NCI-H2196 (cell line): ENCODE measurements around the gene DCP1B.
"Not testable (repeated sequence)": the region's sequence is repeated elsewhere in the genome, so short reads cannot be mapped to it uniquely, and the experiment has no call there.

Source experiments
- DNase-seq: peaks from one replicate; lab custom pipeline; 2025; ENCODE audit not compliant: unreplicated experiment; lab: John Stamatoyannopoulos, UW

DCP1B gene

DNA sequence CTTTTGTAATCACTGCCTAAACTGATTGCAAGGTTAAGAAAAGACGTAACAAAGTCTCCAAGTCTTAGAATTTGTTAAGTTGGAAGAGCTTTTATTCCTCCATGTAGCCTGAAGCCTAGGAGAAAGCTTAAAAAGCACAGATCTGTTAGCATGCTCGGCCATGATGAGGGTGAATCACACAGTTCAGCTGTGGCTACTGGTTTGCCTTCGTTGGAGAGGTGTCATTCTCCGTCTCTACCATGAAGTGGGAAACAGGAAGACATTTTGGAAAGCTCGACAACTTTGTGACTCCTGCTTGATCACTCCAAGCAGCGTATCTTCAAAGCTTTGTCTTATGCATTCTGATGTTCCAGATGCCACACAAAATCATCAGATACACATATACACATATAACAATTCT, 27.1 kb downstream of the DCP1B start:
- no peak for DNase-seq

GRCh38 chr12:1974812-1975211, 29.4 kb downstream of the DCP1B start:
- DNase-seq: no peak

DNA sequence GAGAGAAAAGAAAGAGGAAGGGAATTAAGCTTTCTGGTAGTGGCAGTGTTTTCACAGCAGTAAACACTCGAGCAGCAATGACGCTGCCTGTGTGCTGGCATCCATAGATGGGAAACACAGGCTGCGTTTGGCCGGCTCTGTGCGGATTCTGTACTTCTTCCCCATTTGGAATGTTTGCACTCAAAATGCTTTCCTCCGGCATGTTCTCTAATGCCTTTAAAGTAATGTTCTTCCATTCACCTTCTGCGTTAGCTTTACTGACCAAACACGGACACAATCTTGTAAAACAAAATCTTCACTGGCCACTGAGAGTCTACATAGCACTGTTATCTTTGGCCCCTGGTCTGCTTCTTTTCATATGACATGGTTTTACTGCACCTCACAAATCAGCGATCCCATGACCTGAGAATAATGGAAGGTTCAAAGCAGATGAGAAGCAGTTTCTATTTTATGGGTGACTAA, 31.4 kb downstream of the DCP1B start:
- DNase-seq: no peak

- DNase-seq: no peak
These were observed 32.0 kb downstream of the DCP1B start for GRCh38 chr12:1972260-1972659.

- DNase-seq: no peak
These were observed 33.8 kb downstream of the DCP1B start for GRCh38 chr12:1970331-1970900.

DNA sequence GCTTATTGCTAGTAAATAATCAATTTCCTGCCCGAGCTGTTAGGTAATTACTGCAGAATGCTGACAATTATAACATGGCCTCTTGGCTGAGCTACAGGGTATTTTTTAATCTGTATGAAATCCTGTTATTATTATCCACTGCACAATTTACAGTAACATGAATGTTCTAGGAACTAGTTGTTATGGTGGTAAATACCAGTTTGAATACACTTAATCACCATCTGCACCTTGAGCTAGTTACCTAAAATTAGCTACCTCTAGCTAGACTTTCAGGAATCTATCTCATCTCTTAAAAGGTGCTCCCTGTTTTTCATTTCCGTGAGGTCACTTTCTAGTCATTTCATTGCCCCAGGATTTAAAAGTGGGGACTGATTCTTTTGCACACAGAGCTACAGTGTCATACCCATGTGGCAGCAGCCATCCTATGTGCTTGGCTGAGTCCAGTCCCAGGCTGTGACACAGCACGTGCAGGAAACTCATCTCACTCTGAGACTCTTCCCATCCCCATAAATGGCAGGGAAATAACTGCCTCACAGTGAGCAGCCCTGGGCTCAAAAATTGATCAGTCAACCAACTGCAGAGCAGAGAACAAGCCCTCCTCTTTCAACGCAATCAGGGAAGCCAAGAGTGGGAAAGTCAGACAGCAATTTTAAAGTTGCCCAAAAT, 37.6 kb downstream of the DCP1B start:
- no peak for DNase-seq

- DNase-seq: no peak
These were observed 38.3 kb downstream of the DCP1B start for GRCh38 chr12:1965916-1966315.

DNA sequence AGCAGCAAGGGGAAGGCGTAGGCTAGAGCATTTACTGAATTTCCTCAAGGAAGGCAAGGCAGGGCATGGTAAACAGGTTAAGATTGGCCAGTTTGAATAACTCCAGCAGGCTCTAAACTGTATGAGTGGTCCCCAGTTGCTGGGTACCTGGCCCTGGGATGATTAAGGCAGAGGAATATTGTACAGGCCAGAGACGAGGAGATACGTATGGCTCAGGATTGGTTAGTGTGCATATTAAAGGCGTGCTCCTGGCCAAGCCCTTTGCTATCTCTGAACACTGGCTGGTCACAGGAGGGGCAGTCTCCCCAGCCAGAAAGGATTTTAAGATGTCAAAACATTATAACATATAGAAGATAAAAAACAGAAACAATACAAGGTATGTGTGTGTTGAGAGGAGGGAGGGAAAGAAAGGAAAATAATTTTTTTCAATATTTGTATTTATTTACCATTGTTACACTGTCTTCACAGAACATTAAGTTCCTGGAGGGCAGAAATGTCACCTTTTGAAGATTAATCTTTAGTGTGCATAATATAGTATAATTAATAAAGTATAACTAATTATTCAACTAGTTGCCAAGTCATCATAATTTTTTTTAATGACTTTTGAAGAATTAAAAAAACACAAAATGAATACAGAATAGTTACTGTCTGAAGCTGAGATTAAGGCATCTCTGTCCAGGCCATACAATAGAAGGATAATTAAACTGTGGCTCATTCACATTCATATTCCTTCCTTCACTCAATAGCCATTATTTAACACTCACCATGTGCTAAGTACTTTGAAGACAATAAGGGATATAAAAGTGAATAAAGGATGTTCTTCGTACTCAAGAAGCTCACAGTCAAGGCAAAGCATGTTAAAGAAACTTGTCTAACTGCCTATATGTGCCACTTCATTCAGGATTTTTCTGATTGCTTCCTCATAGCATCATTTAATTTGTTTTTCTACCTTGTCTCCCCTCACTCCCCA, 41.9 kb downstream of the DCP1B start:
- DNase-seq: no peak

- no peak for DNase-seq
These were observed 47.5 kb downstream of the DCP1B start for GRCh38 chr12:1956716-1957115.

DNA sequence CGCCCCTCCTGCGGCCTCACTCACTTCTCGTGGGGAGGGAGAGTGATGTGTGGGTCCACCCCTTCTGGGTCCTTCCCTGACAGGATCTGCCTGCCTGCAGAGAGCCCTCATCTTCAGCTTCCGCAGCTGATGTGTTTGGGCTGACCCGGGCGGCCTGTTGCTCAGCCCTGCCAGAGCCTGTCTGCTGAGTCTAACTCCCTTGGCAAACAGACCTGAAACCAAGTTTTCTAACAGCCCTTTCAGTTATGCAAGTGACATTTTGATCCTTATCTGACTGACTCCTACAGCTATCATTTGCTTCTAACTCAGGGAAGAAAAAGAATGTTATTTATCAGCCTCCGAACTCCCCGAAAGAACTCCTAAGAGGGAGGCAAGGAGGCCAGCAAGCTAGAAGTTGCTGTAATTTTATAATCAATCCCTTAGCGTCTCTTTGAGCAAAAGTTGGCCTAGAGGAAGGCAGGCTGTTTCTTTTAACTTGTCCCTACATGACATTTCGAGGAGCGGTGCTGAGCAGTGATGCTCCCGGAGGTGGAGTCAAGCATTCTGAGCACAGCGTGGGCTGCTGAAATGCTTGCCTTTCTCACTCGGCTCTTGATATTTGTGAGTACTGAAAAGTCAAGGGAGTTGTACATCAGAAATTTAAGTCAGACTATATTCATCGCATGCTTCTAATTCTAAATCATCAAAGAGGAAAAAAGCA, 54.3 kb downstream of the DCP1B start:
- DNase-seq: no peak

DNA sequence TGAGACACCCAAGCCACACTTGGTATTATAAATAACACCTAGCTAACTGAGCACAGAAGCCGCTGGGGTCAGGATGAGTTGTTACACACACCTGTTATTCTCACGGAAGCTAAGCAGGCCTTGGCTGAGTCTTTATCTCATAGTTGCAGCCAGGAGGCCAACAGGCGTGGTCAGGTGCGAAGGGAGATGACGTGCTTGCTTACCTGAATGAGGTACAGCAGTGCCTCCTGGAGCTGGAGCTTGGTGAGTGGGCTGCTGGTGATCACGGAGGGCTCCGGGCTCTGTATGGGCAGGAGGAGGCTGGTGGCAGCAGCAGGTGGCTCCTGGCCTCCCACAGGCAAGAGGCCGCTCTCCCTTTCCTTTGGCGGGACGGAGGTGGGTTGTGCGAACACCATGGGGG, 55.4 kb downstream of the DCP1B start:
- DNase-seq: no peak

- no peak for DNase-seq
These were observed 57.2 kb downstream of the DCP1B start for GRCh38 chr12:1947081-1947480.

DNA sequence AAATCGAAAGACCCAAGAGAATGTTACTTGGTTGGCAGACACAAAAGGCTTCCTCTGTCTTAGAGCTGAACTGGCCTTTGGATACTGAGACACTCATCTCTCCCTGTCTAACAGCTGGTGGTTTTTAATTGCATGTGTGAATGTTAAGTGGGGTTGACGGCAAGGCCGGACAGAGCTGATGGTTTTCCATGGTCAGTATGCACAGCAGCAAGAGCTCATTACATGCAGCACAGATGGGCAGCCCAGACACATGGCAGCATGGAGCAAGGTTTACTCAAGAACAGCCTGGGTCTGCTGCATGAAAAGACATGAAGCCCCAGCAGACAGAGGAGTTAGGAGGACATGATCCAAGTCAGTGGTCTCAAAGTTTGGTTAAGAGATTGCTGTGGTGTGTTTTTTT, 58.0 kb downstream of the DCP1B start:
- DNase-seq: no peak

DNA sequence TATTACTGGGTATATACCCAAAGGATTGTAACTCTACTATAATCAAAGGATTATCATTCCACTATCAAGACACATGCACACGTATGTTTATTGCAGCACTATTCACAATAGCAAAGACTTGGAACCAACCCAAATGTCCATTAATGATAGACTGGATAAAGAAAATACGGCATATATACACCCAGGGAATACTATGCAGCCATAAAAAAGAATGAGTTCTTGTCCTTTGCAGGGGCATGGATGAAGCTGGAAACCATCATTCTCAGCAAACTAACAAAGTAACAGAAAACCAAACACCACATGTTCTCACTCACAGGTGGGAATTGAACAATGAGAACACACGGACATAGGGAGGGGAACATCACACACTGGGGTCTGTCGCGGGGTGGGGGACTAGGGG, 58.8 kb downstream of the DCP1B start:
- not testable (repeated sequence) for DNase-seq

GRCh38 chr12:1939801-1940607, 64.3 kb downstream of the DCP1B start:
- DNase-seq: peak; percentile 66

DNA sequence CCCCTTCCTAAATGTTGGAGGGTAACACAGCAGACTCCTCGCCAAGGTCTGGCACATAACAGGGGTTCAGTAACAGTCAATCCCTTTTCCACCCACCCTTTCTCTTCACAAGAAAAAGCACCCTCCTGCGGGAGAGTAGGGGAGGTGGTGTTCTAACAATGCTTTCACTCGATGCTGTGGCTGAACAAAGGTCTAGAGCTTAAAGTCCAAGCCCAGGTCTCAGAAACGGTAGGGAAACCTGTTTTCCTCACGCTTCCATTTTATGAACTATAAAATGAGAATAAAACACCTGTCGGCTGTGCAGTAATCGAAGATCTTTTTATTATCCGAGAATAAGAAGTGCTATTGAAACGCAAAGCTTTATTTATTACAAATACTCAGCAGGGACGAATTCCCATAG, 64.9 kb downstream of the DCP1B start:
- no peak for DNase-seq

DNA sequence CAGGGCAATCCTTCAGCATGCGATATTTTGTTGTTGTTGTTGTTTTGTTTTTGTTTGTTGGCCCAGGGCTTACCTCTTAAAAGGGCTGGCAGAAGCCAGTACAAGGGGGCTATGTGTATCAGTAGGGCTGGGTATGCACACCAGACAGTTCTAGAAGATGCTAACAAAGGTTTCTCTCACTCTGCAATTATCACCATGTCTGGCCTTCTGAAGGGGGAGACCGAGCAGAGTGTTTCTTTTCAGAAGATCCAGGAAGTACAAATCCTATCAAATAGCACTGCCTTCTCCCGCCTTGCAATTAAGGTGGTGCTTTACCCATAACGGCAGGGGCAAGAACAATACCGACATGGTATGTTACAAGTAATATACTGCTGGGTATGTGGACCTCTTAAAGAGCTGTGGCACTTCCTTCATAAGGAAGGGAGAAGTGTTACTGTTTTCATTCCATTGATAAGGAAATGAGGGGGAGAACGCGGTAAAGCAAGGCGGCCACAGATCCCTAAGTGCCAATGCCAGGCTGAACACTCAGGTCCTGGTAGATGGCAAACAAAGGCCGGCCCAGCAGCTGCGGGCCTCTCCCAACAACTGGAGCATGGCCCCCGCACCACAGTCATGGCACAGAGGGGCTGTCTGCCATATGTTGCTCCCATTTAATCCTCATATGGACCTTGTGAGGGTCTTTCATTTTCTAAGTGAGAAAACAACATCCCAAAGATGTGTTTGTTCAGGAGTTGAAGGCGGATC, 66.6 kb downstream of the DCP1B start:
- DNase-seq: no peak

DNA sequence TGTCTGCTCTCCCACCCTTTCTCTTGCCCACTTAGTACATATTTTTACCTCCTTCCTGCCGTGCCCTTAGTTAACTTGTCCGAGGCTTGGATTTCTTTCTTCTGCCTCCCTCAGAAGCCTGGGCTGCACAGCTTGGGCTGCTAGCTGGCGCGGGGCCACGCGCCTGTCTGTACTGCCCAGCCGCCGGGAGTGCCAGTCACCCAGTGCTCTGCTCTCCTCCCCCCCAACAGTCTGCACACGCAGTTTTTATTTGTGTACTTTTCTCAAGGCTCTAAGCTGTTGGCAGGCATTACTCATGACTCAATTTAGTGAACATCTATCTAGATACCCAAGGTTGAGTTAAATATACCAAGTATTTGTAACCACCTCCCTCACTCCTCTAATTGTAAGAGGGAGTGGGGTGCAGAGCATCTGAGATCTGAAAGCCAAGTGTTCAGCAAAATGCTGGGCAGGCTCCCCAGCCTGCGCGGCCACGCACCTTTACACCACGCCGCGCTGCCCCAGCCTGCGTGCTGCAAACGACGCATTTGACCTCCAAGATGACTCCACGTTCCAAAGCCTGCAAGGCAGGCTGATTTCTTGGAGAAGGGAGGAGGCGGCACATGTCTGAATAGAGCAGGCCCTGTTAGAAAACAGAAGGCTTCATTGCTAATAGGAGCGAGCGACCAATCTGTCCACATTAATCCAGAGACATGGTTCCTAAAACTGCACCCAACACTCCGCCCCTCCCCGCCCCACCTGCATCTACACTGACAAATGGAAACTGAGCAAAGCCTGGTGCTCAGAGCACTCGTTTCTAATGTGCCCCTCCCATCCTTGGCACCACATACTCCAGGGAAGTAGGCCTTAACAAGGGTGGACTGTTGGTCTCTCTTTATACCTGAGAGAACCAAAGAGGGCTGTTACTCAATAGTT, 67.6 kb downstream of the DCP1B start:
- peak; percentile 54 for DNase-seq
